Measurements from ENCODE around the gene BCAP31.
"Not testable (repeated sequence)": the region's sequence is repeated elsewhere in the genome, so short reads cannot be mapped to it uniquely, and the experiment has no call there.

DNA sequence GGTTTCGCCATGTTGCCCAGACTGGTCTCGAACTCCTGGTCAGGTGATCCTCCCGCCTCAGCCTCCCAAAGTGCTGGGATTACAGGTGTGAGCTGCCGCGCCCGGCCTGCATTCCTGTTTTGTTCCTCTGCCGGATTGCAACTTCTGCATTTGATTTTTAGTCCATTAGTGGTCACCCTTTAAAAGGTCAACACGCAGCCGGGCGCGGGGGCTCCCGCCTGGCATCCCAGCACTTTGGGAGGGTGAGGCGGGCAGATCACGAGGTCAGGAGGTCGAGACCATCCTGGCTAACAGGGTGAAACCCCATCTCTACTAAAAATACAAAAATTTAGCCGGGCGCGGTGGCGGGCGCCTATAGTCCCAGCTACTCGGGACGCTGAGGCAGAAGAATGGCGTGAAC, 5.9 kb upstream of the BCAP31 start:
- TF ChIP-seq, protein P1, sequence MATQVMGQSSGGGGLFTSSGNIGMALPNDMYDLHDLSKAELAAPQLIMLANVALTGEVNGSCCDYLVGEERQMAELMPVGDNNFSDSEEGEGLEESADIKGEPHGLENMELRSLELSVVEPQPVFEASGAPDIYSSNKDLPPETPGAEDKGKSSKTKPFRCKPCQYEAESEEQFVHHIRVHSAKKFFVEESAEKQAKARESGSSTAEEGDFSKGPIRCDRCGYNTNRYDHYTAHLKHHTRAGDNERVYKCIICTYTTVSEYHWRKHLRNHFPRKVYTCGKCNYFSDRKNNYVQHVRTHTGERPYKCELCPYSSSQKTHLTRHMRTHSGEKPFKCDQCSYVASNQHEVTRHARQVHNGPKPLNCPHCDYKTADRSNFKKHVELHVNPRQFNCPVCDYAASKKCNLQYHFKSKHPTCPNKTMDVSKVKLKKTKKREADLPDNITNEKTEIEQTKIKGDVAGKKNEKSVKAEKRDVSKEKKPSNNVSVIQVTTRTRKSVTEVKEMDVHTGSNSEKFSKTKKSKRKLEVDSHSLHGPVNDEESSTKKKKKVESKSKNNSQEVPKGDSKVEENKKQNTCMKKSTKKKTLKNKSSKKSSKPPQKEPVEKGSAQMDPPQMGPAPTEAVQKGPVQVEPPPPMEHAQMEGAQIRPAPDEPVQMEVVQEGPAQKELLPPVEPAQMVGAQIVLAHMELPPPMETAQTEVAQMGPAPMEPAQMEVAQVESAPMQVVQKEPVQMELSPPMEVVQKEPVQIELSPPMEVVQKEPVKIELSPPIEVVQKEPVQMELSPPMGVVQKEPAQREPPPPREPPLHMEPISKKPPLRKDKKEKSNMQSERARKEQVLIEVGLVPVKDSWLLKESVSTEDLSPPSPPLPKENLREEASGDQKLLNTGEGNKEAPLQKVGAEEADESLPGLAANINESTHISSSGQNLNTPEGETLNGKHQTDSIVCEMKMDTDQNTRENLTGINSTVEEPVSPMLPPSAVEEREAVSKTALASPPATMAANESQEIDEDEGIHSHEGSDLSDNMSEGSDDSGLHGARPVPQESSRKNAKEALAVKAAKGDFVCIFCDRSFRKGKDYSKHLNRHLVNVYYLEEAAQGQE (IDR thresholded peaks at IDR 0.05; ENCODE audit: insufficient replicate concordance, low read depth), result not testable (repeated sequence)
- not testable (repeated sequence) for TF ChIP-seq CTCF (IDR thresholded peaks at IDR 0.05; ENCODE audit: insufficient read depth, low read length); POLR2AphosphoS5 (IDR thresholded peaks at IDR 0.05; ENCODE audit: low read depth); GABPA (IDR thresholded peaks at IDR 0.05; ENCODE audit: low read depth); SPI1 (IDR thresholded peaks at IDR 0.05; ENCODE audit: borderline replicate concordance, low read depth)

All from HL-60 (cell line).